Neuron (in vitro differentiated cells): ENCODE data around the gene P4HB.

Experiments used
- H2AFZ ChIP-seq: one replicate; pipeline ENCODE4 v1.6.1; 2013; ENCODE audit warnings: low read depth, mild to moderate bottlenecking, inconsistent platforms, low read length, moderate library complexity
- H3K27me3 ChIP-seq: one replicate; pipeline ENCODE4 v1.6.1; 2013; ENCODE audit warnings: low read length; ENCODE audit not compliant: insufficient read depth
- H3K36me3 ChIP-seq: one replicate; pipeline ENCODE4 v1.6.1; 2013; ENCODE audit warnings: low read length; ENCODE audit not compliant: insufficient read depth
- H3K4me1 ChIP-seq: one replicate; pipeline ENCODE4 v1.6.1; 2013; ENCODE audit warnings: low read length; ENCODE audit not compliant: insufficient read depth
- H3K4me3 ChIP-seq: 2 replicates; pipeline ENCODE4 v1.5.1; 2013; ENCODE audit warnings: mild to moderate bottlenecking, low read length, moderate library complexity
- H3K9me3 ChIP-seq: one replicate; pipeline ENCODE4 v1.6.1; 2013; ENCODE audit warnings: low read length

Gene P4HB

GRCh38 chr17:81888105-81888987 lies 28.0 kb upstream of the P4HB start:
- Histone ChIP-seq H3K9me3 (no peaks in the 10 kb centered on the region), H3K4me3 (no peak overlapping the region), H3K4me1 (peaks cover 17% of the 10 kb centered on the region), H3K27me3 (no peaks in the 10 kb centered on the region), H3K36me3 (peaks cover 64% of the 10 kb centered on the region), H2AFZ (no peak overlapping the region)

GRCh38 chr17:81885869-81886548 lies 25.7 kb upstream of the P4HB start:
- H3K4me1 ChIP-seq = peaks cover 12% of the 10 kb centered on the region
- no peak overlapping the region for H2AFZ ChIP-seq
- H3K27me3 ChIP-seq = no peaks in the 10 kb centered on the region
- H3K4me3 ChIP-seq = no peak overlapping the region
- H3K36me3 ChIP-seq = peaks cover 74% of the 10 kb centered on the region
- H3K9me3 ChIP-seq = no peaks in the 10 kb centered on the region

- Histone ChIP-seq H2AFZ (no peak overlapping the region), H3K36me3 (peaks cover 73% of the 10 kb centered on the region), H3K9me3 (no peaks in the 10 kb centered on the region), H3K4me1 (peaks cover 9% of the 10 kb centered on the region), H3K27me3 (no peaks in the 10 kb centered on the region), H3K4me3 (no peak overlapping the region)
Observed at GRCh38 chr17:81885454-81885853, 25.1 kb upstream of the P4HB start.

- peaks cover 69% of the 10 kb centered on the region for H3K36me3 ChIP-seq
- H3K27me3 ChIP-seq = no peaks in the 10 kb centered on the region
- H2AFZ ChIP-seq = no peak overlapping the region
- H3K9me3 ChIP-seq = no peaks in the 10 kb centered on the region
- peaks cover 4% of the 10 kb centered on the region for H3K4me1 ChIP-seq
- no peak overlapping the region for H3K4me3 ChIP-seq
Observed at GRCh38 chr17:81884968-81885367, 24.6 kb upstream of the P4HB start.

GRCh38 chr17:81884520-81884919 lies 24.2 kb upstream of the P4HB start:
- H2AFZ ChIP-seq = no peak overlapping the region
- H3K9me3 ChIP-seq = no peaks in the 10 kb centered on the region
- H3K4me3 ChIP-seq = no peak overlapping the region
- H3K36me3 ChIP-seq = peaks cover 69% of the 10 kb centered on the region
- H3K4me1 ChIP-seq = no peaks in the 10 kb centered on the region
- H3K27me3 ChIP-seq = no peaks in the 10 kb centered on the region

GRCh38 chr17:81879121-81879520 lies 18.8 kb upstream of the P4HB start:
- no peak overlapping the region for H2AFZ ChIP-seq
- no peak overlapping the region for H3K4me3 ChIP-seq
- no peaks in the 10 kb centered on the region for H3K4me1 ChIP-seq
- no peaks in the 10 kb centered on the region for H3K9me3 ChIP-seq
- H3K27me3 ChIP-seq = no peaks in the 10 kb centered on the region
- peaks cover 32% of the 10 kb centered on the region for H3K36me3 ChIP-seq

- Histone ChIP-seq H2AFZ (no peak overlapping the region), H3K36me3 (peaks cover 28% of the 10 kb centered on the region), H3K9me3 (no peaks in the 10 kb centered on the region), H3K4me3 (no peak overlapping the region), H3K27me3 (no peaks in the 10 kb centered on the region), H3K4me1 (no peaks in the 10 kb centered on the region)
Observed at GRCh38 chr17:81878294-81878693, 18.0 kb upstream of the P4HB start.

- H3K9me3 ChIP-seq = no peaks in the 10 kb centered on the region
- H3K4me1 ChIP-seq = no peaks in the 10 kb centered on the region
- H3K27me3 ChIP-seq = no peaks in the 10 kb centered on the region
- peaks cover 24% of the 10 kb centered on the region for H3K36me3 ChIP-seq
- H3K4me3 ChIP-seq = no peak overlapping the region
- H2AFZ ChIP-seq = no peak overlapping the region
Observed at GRCh38 chr17:81877569-81877968, 17.2 kb upstream of the P4HB start.

- Histone ChIP-seq H3K27me3 (no peaks in the 10 kb centered on the region), H3K9me3 (no peaks in the 10 kb centered on the region), H3K4me1 (peaks cover 36% of the 10 kb centered on the region)
Observed at GRCh38 chr17:81871387-81872230, 11.3 kb upstream of the P4HB start.

GRCh38 chr17:81870981-81871386 lies 10.6 kb upstream of the P4HB start, which contains the start of gene ARHGDIA:
TSS of gene ARHGDIA (minus strand) at chr17:81871337. CDS start at chr17:81869930, 1,407 bp downstream.
- no peaks in the 10 kb centered on the region for H3K27me3 ChIP-seq
- H2AFZ ChIP-seq = peak within 1 kb of the TSS; percentile 66
- peaks cover 19% of the 10 kb centered on the region for H3K36me3 ChIP-seq
- peak within 1 kb of the TSS; percentile 79 for H3K4me3 ChIP-seq
- H3K9me3 ChIP-seq = no peaks in the 10 kb centered on the region
- H3K4me1 ChIP-seq = peaks cover 36% of the 10 kb centered on the region

More at GRCh38 chr17:81871387-81872230, 11.3 kb upstream of the P4HB start:
- Histone ChIP-seq H2AFZ (peak overlapping the region; percentile 66), H3K36me3 (peaks cover 20% of the 10 kb centered on the region), H3K4me3 (peak overlapping the region; percentile 79)

- H2AFZ ChIP-seq = no peak overlapping the region
- peak overlapping the region; percentile 79 for H3K4me3 ChIP-seq
- H3K4me1 ChIP-seq = peaks cover 36% of the 10 kb centered on the region
- H3K36me3 ChIP-seq = peaks cover 25% of the 10 kb centered on the region
- no peaks in the 10 kb centered on the region for H3K9me3 ChIP-seq
- H3K27me3 ChIP-seq = no peaks in the 10 kb centered on the region
Observed at GRCh38 chr17:81870131-81870980, 10.0 kb upstream of the P4HB start.
